Trophoblast cell (in vitro differentiated cells and primary cell): ENCODE results near the gene CELF1.
A peak's percentile ranks its signal among the peaks of the same experiment; 100 is the strongest.

Source experiments
- DNase-seq, 2 donors: peaks; one replicate each; pipeline ENCODE4 v3.0.0-alpha.2; 2016
- H2AFZ ChIP-seq: 2 replicates; pipeline ENCODE4 v1.6.1; 2013; ENCODE audit warnings: low read length, moderate library complexity, mild to moderate bottlenecking; ENCODE audit not compliant: insufficient read depth, poor library complexity
- H2AK5ac ChIP-seq: 2 replicates; pipeline ENCODE4 v1.6.1; 2013; ENCODE audit warnings: mild to moderate bottlenecking, low read length
- H2BK120ac ChIP-seq: 2 replicates; pipeline ENCODE4 v1.6.1; 2013; ENCODE audit warnings: low read length, mild to moderate bottlenecking, moderate library complexity; ENCODE audit not compliant: insufficient read depth, poor library complexity
- H2BK12ac ChIP-seq: 2 replicates; pipeline ENCODE4 v1.6.1; 2013; ENCODE audit warnings: mild to moderate bottlenecking, low read length, moderate library complexity
- H2BK5ac ChIP-seq: 2 replicates; pipeline ENCODE4 v1.6.1; 2013; ENCODE audit warnings: low read length, low read depth, moderate library complexity, mild to moderate bottlenecking; ENCODE audit not compliant: poor library complexity
- H3K14ac ChIP-seq: 2 replicates; pipeline ENCODE4 v1.6.1; 2013; ENCODE audit warnings: mild to moderate bottlenecking, low read length
- H3K18ac ChIP-seq: 2 replicates; pipeline ENCODE4 v1.6.1; 2013; ENCODE audit warnings: mild to moderate bottlenecking, low read length
- H3K23ac ChIP-seq: 2 replicates; pipeline ENCODE4 v1.6.1; 2013; ENCODE audit warnings: low read length
- H3K27ac ChIP-seq: 2 replicates; pipeline ENCODE4 v1.5.1; 2013; ENCODE audit warnings: low read depth, mild to moderate bottlenecking, inconsistent platforms, low read length, moderate library complexity
- H3K27me3 ChIP-seq: 2 replicates; pipeline ENCODE4 v1.6.1; 2013; ENCODE audit warnings: inconsistent platforms, mild to moderate bottlenecking, low read length, moderate library complexity; ENCODE audit not compliant: insufficient read depth
- H3K36me3 ChIP-seq, 2 experiments: 1 replicate in 1 of 2; 2 replicates in 1 of 2; pipeline ENCODE4 v1.6.1; 2013; ENCODE audit warnings: low read length in 2 of 2, mild to moderate bottlenecking in 2 of 2, moderate library complexity in 1 of 2; ENCODE audit not compliant: insufficient read depth in 2 of 2, control insufficient read depth in 1 of 2
- H3K4ac ChIP-seq: 2 replicates; pipeline ENCODE4 v1.6.1; 2013; ENCODE audit warnings: low read depth, mild to moderate bottlenecking, low read length, moderate library complexity
- H3K4me1 ChIP-seq, 2 experiments: 1 replicate in 1 of 2; 2 replicates in 1 of 2; pipeline ENCODE4 v1.6.1; 2013; ENCODE audit warnings: low read length in 2 of 2, mild to moderate bottlenecking in 2 of 2, moderate library complexity in 1 of 2; ENCODE audit not compliant: insufficient read depth in 2 of 2, control insufficient read depth in 1 of 2
- H3K4me2 ChIP-seq: 2 replicates; pipeline ENCODE4 v1.6.1; 2013; ENCODE audit warnings: inconsistent platforms, mild to moderate bottlenecking, low read length, moderate library complexity
- H3K4me3 ChIP-seq: 2 replicates; pipeline ENCODE4 v1.5.1; 2013; ENCODE audit warnings: mild to moderate bottlenecking, low read depth, low read length, inconsistent platforms
- H3K79me1 ChIP-seq: one replicate; pipeline ENCODE4 v1.6.1; 2013; ENCODE audit warnings: low read length
- H3K79me2 ChIP-seq: 2 replicates; pipeline ENCODE4 v1.6.1; 2013; ENCODE audit warnings: low read length, mild to moderate bottlenecking; ENCODE audit not compliant: control insufficient read depth, insufficient read depth, poor library complexity
- H3K9ac ChIP-seq: 2 replicates; pipeline ENCODE4 v1.6.1; 2013; ENCODE audit warnings: mild to moderate bottlenecking, low read length
- H3K9me3 ChIP-seq: 2 replicates; pipeline ENCODE4 v1.6.1; 2013; ENCODE audit warnings: low read depth, mild to moderate bottlenecking, control low read depth, inconsistent platforms, low read length; ENCODE audit not compliant: insufficient read depth
- H4K12ac ChIP-seq: 2 replicates; pipeline ENCODE4 v1.6.1; 2013; ENCODE audit warnings: low read depth, mild to moderate bottlenecking, low read length, moderate library complexity
- H4K8ac ChIP-seq: 2 replicates; pipeline ENCODE4 v1.6.1; 2013; ENCODE audit warnings: low read depth, mild to moderate bottlenecking, low read length, moderate library complexity
- H4K91ac ChIP-seq: one replicate; pipeline ENCODE4 v1.6.1; 2013; ENCODE audit warnings: low read depth, mild to moderate bottlenecking, low read length, moderate library complexity
- WGBS: extraction: QIAGEN DNeasy Blood & Tissue Kit; methylation state at CpG from one replicate; pipeline ENCODE4 v1.1.7; 2013; ENCODE audit warnings: missing lambda C conversion rate; ENCODE audit not compliant: insufficient read length, insufficient coverage; ENCODE audit errors: extremely low coverage; 5-methylcytosine and 5-hydroxymethylcytosine counted together

The CELF1 gene

DNA sequence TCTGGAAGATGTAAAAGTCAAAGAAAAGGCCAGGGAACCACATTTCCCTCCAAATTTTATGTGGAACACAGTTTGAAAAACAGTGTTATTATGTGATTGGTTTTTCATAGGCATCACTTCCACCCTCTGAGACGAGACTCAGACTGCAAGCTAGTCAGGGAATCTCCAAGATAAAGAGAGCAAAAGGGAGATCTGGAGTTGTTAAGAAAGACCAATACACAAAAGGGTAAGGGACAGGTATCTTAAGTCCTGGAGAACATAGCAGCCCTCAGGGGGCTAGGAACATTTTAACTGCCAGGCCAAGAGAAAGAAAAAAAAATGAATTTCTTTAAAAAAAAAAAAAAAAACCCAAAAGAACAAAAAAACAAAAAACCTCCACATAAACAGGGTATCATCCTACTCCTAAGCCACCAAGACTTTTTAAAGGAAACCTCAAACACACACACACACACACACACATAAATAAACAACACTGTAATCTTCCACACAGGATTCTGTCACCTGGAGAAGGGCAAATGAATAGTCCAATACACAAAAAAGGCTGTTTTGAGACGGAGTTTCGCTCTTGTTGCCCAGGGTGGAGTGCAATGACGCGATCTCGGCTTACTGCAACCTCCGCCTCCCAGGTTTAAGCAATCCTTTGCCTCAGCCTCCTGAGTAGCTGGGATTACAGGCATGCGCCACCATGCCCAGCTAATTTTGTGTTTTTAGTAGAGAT lies 44.5 kb downstream of the CELF1 start:
- peaks cover 0 to 3% of the 10 kb centered on the region in 2 experiments for H3K36me3 ChIP-seq
- no peak overlapping the region for H3K18ac ChIP-seq
- no peak overlapping the region for H2AK5ac ChIP-seq
- H3K79me1 ChIP-seq, result peaks cover 5% of the 10 kb centered on the region
- H3K9ac ChIP-seq, result no peak overlapping the region
- H2AFZ ChIP-seq, result no peak overlapping the region
- no CpG with 5 or more reads among the region's 8 CpGs for WGBS
- H3K4me3 ChIP-seq, result no peak overlapping the region
- no peaks in the 10 kb centered on the region for H3K27me3 ChIP-seq
- DNase-seq, result no peak
- H3K23ac ChIP-seq, result no peak overlapping the region
- peaks cover 14% of the 10 kb centered on the region for H3K79me2 ChIP-seq
- H3K4me1 ChIP-seq, result peaks cover 12 to 15% of the 10 kb centered on the region in 2 experiments
- no peak overlapping the region for H2BK120ac ChIP-seq
- no peaks in the 10 kb centered on the region for H3K9me3 ChIP-seq
- no peak overlapping the region for H2BK5ac ChIP-seq
- no peak overlapping the region for H3K4me2 ChIP-seq
- peak overlapping the region; percentile 33 for H3K4ac ChIP-seq
- H4K8ac ChIP-seq, result no peak overlapping the region
- H3K27ac ChIP-seq, result no peak overlapping the region
- H2BK12ac ChIP-seq, result no peak overlapping the region
- H3K14ac ChIP-seq, result no peak overlapping the region
- H4K91ac ChIP-seq, result no peak overlapping the region
- H4K12ac ChIP-seq, result no peak overlapping the region

DNA sequence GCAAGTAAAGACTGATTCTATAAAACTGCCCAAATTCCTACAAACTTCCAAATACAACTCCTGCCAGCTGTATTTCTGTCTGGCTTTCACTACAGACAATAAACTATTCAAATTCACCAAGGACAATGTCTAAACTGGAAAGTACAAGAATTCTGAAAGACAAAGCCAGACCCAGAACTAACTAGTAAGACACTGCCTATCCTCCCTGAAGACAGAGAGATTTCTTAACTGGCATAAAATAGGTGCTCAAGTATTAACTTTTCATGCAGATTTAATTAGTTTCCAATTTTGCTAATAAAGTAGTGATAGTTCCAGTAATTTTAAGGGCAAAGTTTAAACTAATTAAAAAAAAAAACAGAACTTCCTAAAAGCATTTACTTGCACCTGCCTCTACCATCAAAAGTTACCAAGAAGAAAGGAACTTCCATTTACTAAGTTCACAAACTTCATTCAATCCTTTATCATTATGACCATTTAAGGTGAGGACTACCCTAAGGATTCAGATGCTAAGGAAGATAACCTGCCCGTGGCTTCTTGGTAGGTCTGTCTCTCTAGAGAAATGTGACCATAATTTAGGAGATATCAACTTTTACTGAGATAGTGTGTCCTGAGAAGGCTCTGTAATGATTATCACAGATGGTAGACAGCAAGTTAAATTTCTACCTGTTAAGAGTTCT lies 45.2 kb downstream of the CELF1 start:
- Histone ChIP-seq H2BK5ac (no peak overlapping the region), H3K4me2 (no peak overlapping the region), H2AFZ (no peak overlapping the region), H3K79me2 (peaks cover 14% of the 10 kb centered on the region), H3K18ac (no peak overlapping the region), H2AK5ac (no peak overlapping the region), H4K8ac (no peak overlapping the region), H2BK120ac (no peak overlapping the region), H3K36me3 (peaks cover 0 to 3% of the 10 kb centered on the region in 2 experiments), H4K12ac (no peak overlapping the region), H3K14ac (no peak overlapping the region), H3K9ac (no peak overlapping the region), H3K27me3 (no peaks in the 10 kb centered on the region), H3K79me1 (peaks cover 4% of the 10 kb centered on the region), H2BK12ac (no peak overlapping the region), H3K4me1 (peaks cover 12 to 15% of the 10 kb centered on the region in 2 experiments), H3K23ac (no peak overlapping the region), H3K9me3 (no peaks in the 10 kb centered on the region), H3K4ac (peak overlapping the region; percentile 87), H3K4me3 (no peak overlapping the region), H3K27ac (no peak overlapping the region), H4K91ac (no peak overlapping the region)
- WGBS, result no CpG with 5 or more reads among the region's 1 CpG
- no peak for DNase-seq

DNA sequence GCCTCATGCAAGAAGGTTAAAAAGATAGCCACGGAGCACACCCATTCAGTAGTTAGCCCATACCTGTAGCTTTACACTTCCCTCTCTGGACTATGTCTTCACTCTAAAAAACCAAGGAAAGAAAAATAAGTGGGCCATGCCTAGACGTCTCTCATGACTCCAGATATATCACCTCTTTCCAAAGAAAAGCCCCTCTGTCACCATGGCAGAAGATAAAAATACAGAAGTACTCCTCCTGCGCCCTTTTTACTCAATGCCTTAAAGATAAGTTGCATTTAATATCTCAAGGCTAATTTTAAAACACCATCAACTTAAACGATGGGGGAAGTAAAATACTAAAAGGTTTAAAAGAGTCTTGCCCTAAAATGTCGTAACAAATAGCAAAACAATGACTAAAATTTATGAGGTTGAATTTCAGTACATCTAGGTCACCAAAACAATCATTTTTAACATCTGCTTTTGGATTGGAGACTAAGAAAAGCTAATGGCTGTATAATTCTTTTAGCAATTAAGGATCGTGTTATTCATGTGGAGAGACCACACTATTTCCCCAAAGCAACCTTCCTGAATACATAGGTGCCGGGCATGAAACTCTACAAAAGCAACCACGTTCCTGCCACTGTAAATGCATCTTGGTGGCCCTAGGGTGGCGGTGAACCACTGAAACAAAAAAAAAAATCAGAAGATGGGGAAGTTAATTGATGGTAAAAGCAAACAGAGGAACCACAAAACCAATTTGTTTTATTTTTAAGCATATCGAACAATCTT lies 46.0 kb downstream of the CELF1 start:
- no peak overlapping the region for H3K27ac ChIP-seq
- H4K8ac ChIP-seq, result no peak overlapping the region
- H3K4me2 ChIP-seq, result no peak overlapping the region
- peaks cover 0 to 3% of the 10 kb centered on the region in 2 experiments for H3K36me3 ChIP-seq
- no peak overlapping the region for H3K14ac ChIP-seq
- H3K23ac ChIP-seq, result no peak overlapping the region
- H3K27me3 ChIP-seq, result no peaks in the 10 kb centered on the region
- no peak overlapping the region for H3K9ac ChIP-seq
- peaks cover 10 to 14% of the 10 kb centered on the region in 2 experiments for H3K4me1 ChIP-seq
- H2AK5ac ChIP-seq, result no peak overlapping the region
- no peak overlapping the region for H4K91ac ChIP-seq
- H3K18ac ChIP-seq, result no peak overlapping the region
- no peak overlapping the region for H4K12ac ChIP-seq
- H3K9me3 ChIP-seq, result no peaks in the 10 kb centered on the region
- DNase-seq, result no peak
- peaks cover 3% of the 10 kb centered on the region for H3K79me1 ChIP-seq
- H2BK5ac ChIP-seq, result no peak overlapping the region
- H2AFZ ChIP-seq, result no peak overlapping the region
- no peak overlapping the region for H2BK120ac ChIP-seq
- peak overlapping the region; percentile 87 for H3K4ac ChIP-seq
- H3K4me3 ChIP-seq, result no peak overlapping the region
- no peak overlapping the region for H2BK12ac ChIP-seq
- no CpG with 5 or more reads among the region's 10 CpGs for WGBS
- H3K79me2 ChIP-seq, result peaks cover 14% of the 10 kb centered on the region

DNA sequence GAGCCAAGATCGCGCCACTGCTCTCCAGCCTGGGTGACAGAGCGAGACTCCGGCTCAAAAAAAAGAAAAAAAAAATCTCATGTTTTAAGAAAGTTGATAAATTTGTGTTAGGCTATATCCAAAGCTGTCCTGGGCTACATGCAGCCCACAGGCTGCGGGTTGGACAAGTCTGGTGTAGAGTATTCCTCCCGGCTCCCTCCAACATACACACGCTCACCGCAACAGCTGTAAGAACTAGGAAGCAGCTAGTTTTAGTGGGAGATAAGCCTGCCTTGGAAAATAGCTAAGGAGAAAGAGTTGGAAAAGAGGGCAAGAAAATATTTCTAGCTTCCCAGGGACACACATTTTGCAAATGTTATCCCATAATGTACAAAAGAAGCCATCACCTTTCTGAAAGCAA lies 46.6 kb downstream of the CELF1 start:
- no peak overlapping the region for H3K4me3 ChIP-seq
- H3K79me1 ChIP-seq, result no peaks in the 10 kb centered on the region
- no peak overlapping the region for H4K12ac ChIP-seq
- peaks cover 0 to 3% of the 10 kb centered on the region in 2 experiments for H3K36me3 ChIP-seq
- H2AFZ ChIP-seq, result no peak overlapping the region
- no peak overlapping the region for H2BK5ac ChIP-seq
- no peak overlapping the region for H3K4me2 ChIP-seq
- peaks cover 11% of the 10 kb centered on the region for H3K79me2 ChIP-seq
- peak overlapping the region; percentile 80 for H3K4ac ChIP-seq
- H4K8ac ChIP-seq, result no peak overlapping the region
- no peaks in the 10 kb centered on the region for H3K9me3 ChIP-seq
- no peak overlapping the region for H2BK120ac ChIP-seq
- H3K27me3 ChIP-seq, result no peaks in the 10 kb centered on the region
- H4K91ac ChIP-seq, result no peak overlapping the region
- no peak overlapping the region for H3K18ac ChIP-seq
- H3K14ac ChIP-seq, result no peak overlapping the region
- no peak overlapping the region for H3K27ac ChIP-seq
- H3K9ac ChIP-seq, result no peak overlapping the region
- no peak overlapping the region for H3K23ac ChIP-seq
- no peak overlapping the region for H2BK12ac ChIP-seq
- DNase-seq, result no peak
- no peak overlapping the region for H2AK5ac ChIP-seq
- H3K4me1 ChIP-seq, result peaks cover 7 to 9% of the 10 kb centered on the region in 2 experiments
- WGBS, result no CpG with 5 or more reads among the region's 8 CpGs
